Central memory CD8-positive, alpha-beta T cell (primary cell): ENCODE measurements around the gene CARD11.
"Not testable (repeated sequence)": the region's sequence is repeated elsewhere in the genome, so short reads cannot be mapped to it uniquely, and the experiment has no call there.

ENCODE experiments used
- ATAC-seq: fragments of 150-1000 bp; cut with Tn5 transposase; replicated peaks from 2 replicates; pipeline ENCODE4 v1.10.0; 2022; ENCODE audit warnings: mild to moderate bottlenecking, moderate FRiP score, moderate number of reproducible peaks; ENCODE audit not compliant: poor library complexity, severe bottlenecking; ENCODE audit errors: extremely low read depth
- DNase-seq, 2 donors: peaks; one replicate each; pipeline ENCODE4 v3.0.0; 2021; ENCODE audit warnings: low spot score in 2 of 2
- H3K27ac Mint-ChIP-seq: one replicate; pipeline ENCODE4 v1.8.0; 2022; ENCODE audit warnings: low read depth, mild to moderate bottlenecking, moderate library complexity, mixed read lengths
- H3K27me3 Mint-ChIP-seq: one replicate; pipeline ENCODE4 v1.8.0; 2022; ENCODE audit warnings: mixed read lengths
- H3K36me3 Mint-ChIP-seq: one replicate; pipeline ENCODE4 v1.8.0; 2022; ENCODE audit warnings: mild to moderate bottlenecking, moderate library complexity, mixed read lengths; ENCODE audit not compliant: insufficient read depth
- H3K4me1 Mint-ChIP-seq: one replicate; pipeline ENCODE4 v1.8.0; 2022; ENCODE audit warnings: mixed read lengths
- H3K4me3 Mint-ChIP-seq: one replicate; pipeline ENCODE4 v1.8.0; 2022; ENCODE audit warnings: mild to moderate bottlenecking, moderate library complexity, mixed read lengths
- H3K9me3 Mint-ChIP-seq: one replicate; pipeline ENCODE4 v1.8.0; 2022; ENCODE audit warnings: mixed read lengths

CARD11 gene

DNA sequence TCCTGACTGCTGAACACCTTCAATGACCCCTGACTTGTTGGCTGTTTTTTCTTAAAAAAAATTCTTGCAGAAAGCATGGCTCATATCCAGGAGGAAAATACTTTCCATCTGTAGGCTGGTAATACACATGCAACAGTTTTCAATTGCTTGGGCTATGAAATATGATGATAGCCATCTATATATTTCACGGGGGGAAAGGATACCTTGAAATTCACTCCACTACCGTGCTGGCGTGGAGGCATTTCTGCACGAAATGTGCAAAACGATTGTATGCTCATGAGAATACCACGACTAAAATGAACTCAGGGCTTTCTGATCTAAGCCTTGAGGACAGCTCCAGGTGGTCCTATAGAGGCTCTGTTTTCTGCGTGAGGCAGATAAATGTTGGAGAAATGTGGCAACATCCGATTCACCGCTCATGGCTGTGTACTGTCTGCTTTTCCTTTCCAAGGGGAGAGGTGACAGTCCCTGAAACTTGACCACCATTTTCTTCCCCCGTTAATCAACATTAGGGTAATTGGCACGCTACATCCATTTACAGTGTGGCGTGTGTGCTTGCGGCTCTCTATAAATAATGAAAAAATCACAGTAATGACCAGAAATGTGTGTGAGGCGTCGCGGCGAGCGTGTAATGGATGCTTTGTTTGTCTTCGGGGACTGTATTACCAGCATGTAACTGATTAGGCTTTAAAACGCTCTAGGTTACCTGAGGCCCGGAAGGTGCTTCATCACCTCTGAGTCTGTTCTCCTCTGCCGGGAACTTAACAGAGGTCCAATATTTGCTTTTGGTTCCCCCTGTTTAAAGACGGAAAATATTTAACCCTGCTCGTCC is 12.8 kb upstream of the CARD11 start:
- H3K27me3 Mint-ChIP-seq: no peaks in the 10 kb centered on the region
- ATAC-seq: no peak

DNA sequence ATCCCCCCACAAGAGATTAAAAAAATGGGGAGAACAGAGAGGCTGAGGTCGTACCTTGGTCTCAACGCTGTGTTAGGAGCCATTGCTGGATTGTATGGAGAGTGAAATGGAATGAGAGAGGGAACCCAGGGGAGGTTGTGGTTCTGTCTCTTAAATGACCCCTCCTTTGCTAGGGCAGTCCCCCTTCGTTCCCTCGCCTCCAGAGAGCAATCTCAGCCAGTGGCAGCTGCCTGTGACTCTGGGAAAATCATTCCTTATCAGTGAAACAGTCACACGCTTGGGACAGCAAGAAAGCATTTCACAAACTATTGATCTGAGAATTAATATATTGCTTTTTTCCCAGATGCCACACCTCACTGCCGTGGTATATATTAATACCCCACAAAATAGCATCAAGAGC is 12.0 kb upstream of the CARD11 start:
- Mint-ChIP-seq H3K27ac (no peak overlapping the region), H3K9me3 (peaks cover 11% of the 10 kb centered on the region), H3K4me3 (no peak overlapping the region), H3K36me3 (peaks cover 1% of the 10 kb centered on the region), H3K27me3 (no peaks in the 10 kb centered on the region), H3K4me1 (no peaks in the 10 kb centered on the region)
- DNase-seq (no peak), ATAC-seq (no peak)

More for the DNA sequence above, 12.8 kb upstream of the CARD11 start:
- Mint-ChIP-seq H3K4me3 (no peak overlapping the region), H3K4me1 (no peaks in the 10 kb centered on the region), H3K9me3 (peaks cover 5% of the 10 kb centered on the region), H3K27ac (no peak overlapping the region), H3K36me3 (peaks cover 1% of the 10 kb centered on the region)
- no peak for DNase-seq

DNA sequence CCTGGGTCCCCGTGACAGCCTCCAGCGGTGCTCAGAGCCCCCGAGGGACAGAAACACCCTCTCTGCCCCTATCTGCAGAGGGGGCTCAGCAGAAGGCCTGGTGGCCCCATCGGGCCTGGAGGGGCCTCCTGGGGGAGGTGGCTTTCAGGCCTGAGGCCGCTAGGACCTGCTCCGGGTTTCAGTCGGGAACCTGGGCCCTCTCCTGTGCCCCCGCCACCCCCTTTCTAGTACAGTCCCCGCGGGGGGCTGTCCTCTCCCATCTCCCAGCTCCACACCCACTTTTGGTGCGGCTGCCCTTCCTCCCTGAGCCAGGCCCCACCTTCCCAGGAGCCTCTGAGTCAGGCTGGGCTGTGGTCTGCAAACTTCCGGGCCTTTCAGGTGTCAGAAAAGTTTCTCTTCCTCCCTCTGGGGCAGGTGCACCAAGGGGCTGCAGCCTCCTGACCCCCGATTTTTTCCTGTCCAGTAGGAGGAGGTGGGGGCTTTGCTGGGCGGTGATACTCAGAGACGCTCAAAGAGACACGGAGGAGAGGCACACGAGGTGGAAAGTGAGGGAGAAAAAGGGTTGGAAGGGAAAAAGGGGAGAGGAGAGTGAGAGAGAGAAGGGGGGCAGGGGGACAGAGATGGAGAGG is 692 bp downstream of the CARD11 start:
- Mint-ChIP-seq H3K36me3 (peaks cover 28% of the 10 kb centered on the region), H3K4me3 (peak overlapping the region; percentile 95), H3K27ac (peak overlapping the region; percentile 91), H3K27me3 (no peaks in the 10 kb centered on the region), H3K4me1 (peaks cover 56% of the 10 kb centered on the region), H3K9me3 (no peaks in the 10 kb centered on the region)
- peak; percentile 66 for ATAC-seq
- DNase-seq: peak in 1 of 2 donors; percentile 37

DNA sequence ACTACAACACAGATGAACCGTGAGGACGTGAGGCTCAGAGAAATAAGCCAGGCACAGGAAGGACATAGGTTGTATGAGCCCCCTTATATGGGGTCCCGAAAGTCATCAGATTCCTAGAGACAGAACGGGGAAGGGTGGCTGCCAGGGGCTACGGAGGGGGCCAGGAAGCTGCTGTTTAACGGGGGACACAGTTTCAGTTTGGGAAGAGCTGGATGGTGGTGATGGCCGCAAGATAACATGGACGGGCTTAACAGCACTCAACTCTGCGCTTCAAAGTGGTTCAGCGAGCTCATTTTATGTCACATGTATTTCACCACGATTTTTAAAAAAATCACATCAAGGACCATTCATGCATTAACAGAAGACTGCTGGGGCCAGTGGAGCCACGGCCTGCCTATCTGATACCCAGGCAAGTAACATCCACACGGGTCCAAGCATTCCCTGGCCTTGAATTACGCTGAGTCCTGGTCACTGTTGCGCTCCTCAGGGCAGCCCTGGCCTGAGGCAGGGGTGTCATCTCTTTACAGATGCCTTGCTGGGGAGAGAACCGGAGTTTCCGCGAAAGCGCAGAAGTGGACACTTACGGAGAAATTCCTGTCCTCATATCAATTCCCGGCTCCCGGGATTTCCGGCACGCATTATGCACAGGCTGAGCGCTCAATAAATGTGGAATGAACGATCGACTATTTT is 1.5 kb downstream of the CARD11 start:
- peaks cover 64% of the 10 kb centered on the region for H3K4me1 Mint-ChIP-seq
- H3K27ac Mint-ChIP-seq: peak overlapping the region; percentile 91
- no peak for ATAC-seq

DNA sequence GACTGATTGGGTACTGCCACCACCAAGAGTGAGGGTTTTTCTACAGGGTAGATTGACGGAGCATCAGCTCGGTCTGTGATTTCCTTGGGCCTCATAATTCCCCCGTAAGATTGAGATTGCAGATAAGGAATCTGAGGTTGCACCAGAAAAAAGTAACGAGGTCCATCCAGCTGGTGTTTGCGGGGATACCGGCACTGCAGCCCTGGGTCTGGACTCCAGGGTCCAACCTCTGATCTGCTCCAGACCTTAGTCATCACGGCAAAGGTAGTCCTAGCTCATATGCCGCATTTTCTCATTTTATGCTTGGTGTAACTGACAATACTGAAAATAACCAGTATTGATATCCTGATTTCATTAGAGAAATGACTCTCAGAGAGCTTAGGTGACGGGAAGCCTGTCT is 3.9 kb downstream of the CARD11 start:
- H3K4me1 Mint-ChIP-seq: peaks cover 77% of the 10 kb centered on the region
- ATAC-seq (no peak), DNase-seq (no peak)
- no peaks in the 10 kb centered on the region for H3K9me3 Mint-ChIP-seq
- H3K36me3 Mint-ChIP-seq: peaks cover 36% of the 10 kb centered on the region
- peak overlapping the region; percentile 91 for H3K27ac Mint-ChIP-seq
- H3K4me3 Mint-ChIP-seq: peak overlapping the region; percentile 95
- no peaks in the 10 kb centered on the region for H3K27me3 Mint-ChIP-seq

More for the DNA sequence above, 1.5 kb downstream of the CARD11 start:
- peak overlapping the region; percentile 95 for H3K4me3 Mint-ChIP-seq
- no peak for DNase-seq
- H3K36me3 Mint-ChIP-seq: peaks cover 32% of the 10 kb centered on the region
- H3K27me3 Mint-ChIP-seq: no peaks in the 10 kb centered on the region
- no peaks in the 10 kb centered on the region for H3K9me3 Mint-ChIP-seq

DNA sequence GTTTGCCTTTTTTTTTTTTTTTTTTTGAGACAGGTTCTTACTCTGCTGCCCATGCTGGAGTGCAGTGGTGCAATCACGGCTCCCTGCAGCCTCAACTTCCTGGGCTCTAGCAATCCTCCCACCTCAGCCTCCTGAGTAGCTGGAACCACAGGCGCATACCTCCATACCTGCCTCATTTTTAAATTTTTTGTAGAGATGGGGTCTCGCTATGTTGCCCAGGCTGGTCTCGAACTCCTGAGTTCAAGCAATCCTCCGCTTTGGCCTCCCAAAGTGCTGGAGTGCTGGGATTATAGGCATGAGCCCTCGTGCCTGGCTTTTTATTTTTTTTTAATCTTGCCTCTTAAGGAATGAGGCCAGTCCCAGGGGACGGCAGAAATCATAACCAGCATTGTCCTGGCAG is 5.7 kb downstream of the CARD11 start:
- peak overlapping the region; percentile 91 for H3K27ac Mint-ChIP-seq
- H3K4me3 Mint-ChIP-seq: peak overlapping the region; percentile 14
- not testable (repeated sequence) for H3K27me3 Mint-ChIP-seq, H3K9me3 Mint-ChIP-seq, ATAC-seq, DNase-seq
- peaks cover 34% of the 10 kb centered on the region for H3K36me3 Mint-ChIP-seq
- H3K4me1 Mint-ChIP-seq: peaks cover 81% of the 10 kb centered on the region

DNA sequence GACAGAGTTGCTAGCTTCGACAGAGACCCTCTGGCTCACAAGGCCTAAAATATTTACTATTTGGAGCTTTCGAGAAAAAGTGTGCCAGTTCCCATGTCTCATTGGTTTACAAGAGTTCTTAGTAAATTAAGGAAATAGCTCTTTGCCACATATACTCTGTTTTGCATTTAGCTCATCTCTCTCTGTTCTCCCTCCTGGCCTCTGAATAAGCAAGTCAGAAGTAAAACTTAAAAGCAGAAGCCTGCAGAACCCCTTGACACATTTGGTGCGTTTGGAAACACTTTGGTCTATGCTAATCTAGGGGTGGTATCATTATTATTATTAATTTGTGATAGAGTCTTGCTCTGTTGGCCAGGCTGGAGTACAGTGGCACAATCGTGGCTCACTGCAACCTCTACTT is 6.4 kb downstream of the CARD11 start:
- ATAC-seq (no peak), DNase-seq (no peak)
- H3K27me3 Mint-ChIP-seq: no peaks in the 10 kb centered on the region
- H3K27ac Mint-ChIP-seq: peak overlapping the region; percentile 82
- no peak overlapping the region for H3K4me3 Mint-ChIP-seq
- no peaks in the 10 kb centered on the region for H3K9me3 Mint-ChIP-seq
- H3K4me1 Mint-ChIP-seq: peaks cover 79% of the 10 kb centered on the region
- H3K36me3 Mint-ChIP-seq: peaks cover 37% of the 10 kb centered on the region

DNA sequence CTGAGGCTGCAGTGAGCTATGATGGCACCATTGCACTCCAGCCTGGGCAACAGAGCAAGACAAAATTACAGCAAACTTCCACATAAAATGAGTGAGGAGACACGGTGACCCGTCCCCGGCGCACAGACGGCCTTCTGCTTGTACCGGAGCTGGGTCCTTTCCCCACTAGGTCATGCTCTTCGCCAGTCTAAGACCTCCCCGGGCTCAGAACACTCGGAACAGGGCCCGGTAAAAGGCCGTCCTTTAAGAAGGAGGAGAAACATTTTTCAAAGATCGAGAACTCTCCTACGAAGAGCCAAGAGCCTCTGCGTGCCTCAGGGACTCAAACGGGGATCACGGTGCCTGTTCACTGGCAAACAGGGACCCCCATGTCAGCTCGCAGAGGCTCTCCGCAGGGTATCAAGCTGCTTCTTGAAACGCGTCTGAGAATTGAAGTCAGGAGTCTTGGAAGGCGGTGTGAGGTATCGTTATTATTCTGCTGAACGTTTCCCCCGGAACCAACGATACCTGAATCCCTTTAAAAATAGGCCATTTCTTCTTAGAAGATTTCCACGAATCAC is 9.0 kb downstream of the CARD11 start:
- DNase-seq (no peak), ATAC-seq (no peak)
- peaks cover 70% of the 10 kb centered on the region for H3K4me1 Mint-ChIP-seq
- peaks cover 35% of the 10 kb centered on the region for H3K36me3 Mint-ChIP-seq
- no peaks in the 10 kb centered on the region for H3K27me3 Mint-ChIP-seq
- H3K9me3 Mint-ChIP-seq: no peaks in the 10 kb centered on the region
- no peak overlapping the region for H3K4me3 Mint-ChIP-seq
- no peak overlapping the region for H3K27ac Mint-ChIP-seq

DNA sequence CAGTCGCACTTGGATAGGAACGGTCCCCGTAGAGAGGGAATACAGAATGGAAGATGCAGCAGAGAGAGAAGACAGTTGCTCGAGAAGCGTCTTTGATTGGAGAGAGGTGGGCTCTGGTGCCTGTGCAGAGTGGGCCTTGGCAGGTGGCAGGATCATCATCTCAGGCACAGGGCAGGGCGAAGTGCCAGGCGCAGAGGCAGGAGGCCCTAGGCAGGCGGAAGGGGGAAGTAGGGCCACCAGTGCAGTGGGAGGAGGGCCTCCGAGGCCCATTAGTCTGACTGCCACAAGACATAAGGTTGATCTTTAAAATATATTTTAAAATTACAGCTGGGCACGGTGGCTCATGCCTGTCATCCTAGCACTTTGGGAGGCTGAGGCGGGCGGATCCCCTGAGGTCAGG is 10.1 kb downstream of the CARD11 start:
- H3K27ac Mint-ChIP-seq: peak overlapping the region; percentile 48
- no peak overlapping the region for H3K4me3 Mint-ChIP-seq
- ATAC-seq: no peak
- H3K9me3 Mint-ChIP-seq: no peaks in the 10 kb centered on the region
- no peaks in the 10 kb centered on the region for H3K27me3 Mint-ChIP-seq
- DNase-seq: no peak
- peaks cover 44% of the 10 kb centered on the region for H3K36me3 Mint-ChIP-seq
- peaks cover 73% of the 10 kb centered on the region for H3K4me1 Mint-ChIP-seq

DNA sequence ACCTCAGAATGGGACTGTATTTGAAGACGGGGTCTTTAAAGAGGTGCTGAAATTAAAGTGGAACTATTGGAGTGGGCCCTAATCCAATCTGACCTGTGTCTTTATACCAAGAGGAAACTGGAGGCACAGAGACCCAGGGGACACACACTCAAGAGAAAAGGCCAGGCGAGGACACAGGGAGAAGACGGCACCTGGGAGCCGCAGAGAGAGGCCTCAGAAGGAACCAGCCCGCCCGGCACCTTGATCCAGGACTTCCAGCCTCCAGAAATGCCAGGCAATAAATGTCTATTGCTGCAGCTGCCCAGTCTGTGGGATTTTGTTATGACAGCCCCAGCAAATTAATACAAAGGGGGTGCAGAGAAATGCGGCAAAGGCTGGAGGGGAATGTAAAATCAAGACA is 10.5 kb downstream of the CARD11 start:
- Mint-ChIP-seq H3K27ac (peak overlapping the region; percentile 48), H3K4me3 (no peak overlapping the region), H3K27me3 (no peaks in the 10 kb centered on the region), H3K9me3 (no peaks in the 10 kb centered on the region), H3K4me1 (peaks cover 73% of the 10 kb centered on the region), H3K36me3 (peaks cover 49% of the 10 kb centered on the region)
- ATAC-seq (no peak), DNase-seq (no peak)

DNA sequence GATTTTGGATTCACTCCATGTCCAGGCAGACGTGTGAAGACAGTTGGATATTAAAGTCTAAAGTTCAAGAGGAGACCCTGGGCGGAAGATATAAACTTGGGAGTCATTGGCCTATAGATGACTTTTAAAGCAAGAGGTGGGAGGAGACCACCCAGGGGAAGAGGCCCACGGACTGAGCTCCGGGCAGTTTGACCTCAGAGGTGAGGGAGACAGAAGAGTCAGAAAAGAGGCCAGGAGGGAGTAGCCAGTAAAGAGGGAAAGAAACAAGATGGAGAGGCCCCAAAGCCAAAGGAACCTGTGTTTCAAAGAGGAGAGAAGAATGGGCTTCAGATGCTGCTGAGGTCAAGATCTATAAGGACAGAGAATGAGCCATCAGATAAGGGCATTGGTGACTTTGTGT is 11.4 kb downstream of the CARD11 start:
- H3K4me1 Mint-ChIP-seq: peaks cover 70% of the 10 kb centered on the region
- H3K9me3 Mint-ChIP-seq: no peaks in the 10 kb centered on the region
- H3K36me3 Mint-ChIP-seq: peaks cover 48% of the 10 kb centered on the region
- H3K27me3 Mint-ChIP-seq: no peaks in the 10 kb centered on the region
- H3K4me3 Mint-ChIP-seq: no peak overlapping the region
- H3K27ac Mint-ChIP-seq: peak overlapping the region; percentile 71
- ATAC-seq (no peak), DNase-seq (no peak)

DNA sequence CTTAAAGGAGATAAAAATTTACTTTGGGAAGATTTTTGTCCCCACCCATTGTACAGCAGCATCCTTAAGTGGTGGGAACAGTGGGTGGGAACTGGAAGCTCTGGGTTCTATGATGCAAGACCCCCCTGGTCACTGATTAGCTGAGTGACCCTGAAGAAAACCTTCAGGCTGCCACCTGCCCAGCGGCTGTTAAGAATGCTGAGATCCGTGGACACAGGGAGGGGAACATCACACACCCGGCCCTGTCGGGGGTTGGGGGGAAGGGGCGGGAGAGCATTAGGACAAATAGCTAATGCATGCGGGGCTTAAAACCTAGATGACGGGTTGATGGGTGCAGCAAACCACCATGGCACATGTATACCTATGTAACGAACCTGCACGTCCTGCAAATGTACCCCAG is 14.5 kb downstream of the CARD11 start:
- peak overlapping the region; percentile 93 for H3K27ac Mint-ChIP-seq
- no peaks in the 10 kb centered on the region for H3K27me3 Mint-ChIP-seq
- peaks cover 65% of the 10 kb centered on the region for H3K4me1 Mint-ChIP-seq
- DNase-seq (no peak), ATAC-seq (no peak)
- H3K4me3 Mint-ChIP-seq: no peak overlapping the region
- H3K9me3 Mint-ChIP-seq: no peaks in the 10 kb centered on the region
- H3K36me3 Mint-ChIP-seq: peaks cover 42% of the 10 kb centered on the region
